Calu3 (cell line): ENCODE results near the gene KHDC1. TPM values are rescaled to one million over a fixed set of nuclear protein-coding genes. Genes with fewer than 3 reads are reported as not detected.

Source experiments
- BruUV-seq: library from RNA; stranded (reverse); fragments of 400-500 nt; replicated peaks from 2 replicates; lab custom pipeline; 2021; lab: Mats Ljungman, UMichigan
- CTCF ChIA-PET: fragments of 300-600 bp; sonication (Branson Sonifier 250); formaldehyde crosslinking; loops from one replicate; lab custom pipeline; 2022; ENCODE audit warnings: antibody characterized with exemption; lab: Charles Lee
- DNase-seq: peaks from one replicate; pipeline ENCODE4 v3.0.0; 2022
- H3K27ac Mint-ChIP-seq: one replicate; pipeline ENCODE4 v1.8.0; 2022; ENCODE audit warnings: mixed read lengths; ENCODE audit not compliant: unreplicated experiment
- H3K27me3 Mint-ChIP-seq: one replicate; pipeline ENCODE4 v1.8.0; 2022; ENCODE audit warnings: mixed read lengths; ENCODE audit not compliant: unreplicated experiment
- H3K36me3 Mint-ChIP-seq: one replicate; pipeline ENCODE4 v1.8.0; 2022; ENCODE audit warnings: mild to moderate bottlenecking, moderate library complexity, mixed read lengths; ENCODE audit not compliant: insufficient read depth, unreplicated experiment
- H3K4me1 Mint-ChIP-seq: one replicate; pipeline ENCODE4 v1.8.0; 2022; ENCODE audit warnings: mild to moderate bottlenecking, low read depth, mixed read lengths; ENCODE audit not compliant: unreplicated experiment
- H3K4me3 Mint-ChIP-seq: one replicate; pipeline ENCODE4 v1.8.0; 2022; ENCODE audit warnings: mild to moderate bottlenecking, low read depth, moderate library complexity, mixed read lengths; ENCODE audit not compliant: unreplicated experiment
- H3K9me3 Mint-ChIP-seq: one replicate; pipeline ENCODE4 v1.8.0; 2022; ENCODE audit warnings: low read depth, mixed read lengths; ENCODE audit not compliant: unreplicated experiment
- CTCF ChIP-seq: fragments of 200-600 bp; IDR thresholded peaks from one replicate; pipeline ENCODE4 v1.8.0; 2022; ENCODE audit warnings: antibody characterized with exemption; ENCODE audit not compliant: unreplicated experiment
- intact Hi-C: fragments of 100-400 bp; cut with micrococcal nuclease; formaldehyde crosslinking; loops from one replicate; pipeline ENCODE4 v1.10.0; 2022; ENCODE audit not compliant: unreplicated experiment
- total RNA-seq: library from RNA; stranded (reverse); gene quantifications from 2 replicates; pipeline ENCODE4 v1.2.3, GENCODE V29; 2022

The KHDC1 gene
- total RNA-seq, 1 experiment from 2014 or later: 4.9 TPM

GRCh38 chr6:73293331-73293730, 30.3 kb upstream of the KHDC1 start:
- DNase-seq: no peak
- CTCF ChIA-PET: no interaction called here
- Mint-ChIP-seq H3K9me3 (no peaks in the 10 kb centered on the region), H3K27ac (no peak overlapping the region), H3K36me3 (no peaks in the 10 kb centered on the region), H3K4me3 (no peak overlapping the region), H3K4me1 (no peaks in the 10 kb centered on the region), H3K27me3 (no peaks in the 10 kb centered on the region)
- TF ChIP-seq CTCF: no peak
- intact Hi-C loops: no loop called here
- no TSS peak for BruUV-seq

DNA sequence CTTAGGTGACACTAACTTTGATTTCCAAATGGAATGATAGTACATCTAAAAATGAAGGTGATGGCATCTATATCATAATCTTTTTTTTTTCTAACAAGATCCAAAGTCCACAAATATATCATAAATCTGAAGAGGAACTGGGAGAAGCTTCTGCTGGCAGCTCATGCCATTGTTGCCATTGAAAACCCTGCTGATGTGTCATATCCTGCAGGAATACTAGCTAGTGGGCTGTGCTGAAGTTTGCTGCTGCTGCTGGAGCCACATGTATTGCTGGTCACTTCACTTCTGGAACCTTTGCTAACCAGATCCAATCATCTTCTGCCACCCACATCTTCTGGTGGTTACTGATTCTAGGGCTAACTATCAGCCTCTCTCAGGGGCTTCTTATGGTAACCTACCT, 27.4 kb upstream of the KHDC1 start:
- CTCF ChIA-PET: no interaction called here
- no peak for DNase-seq
- intact Hi-C loops: no loop called here
- no peak for TF ChIP-seq CTCF
- H3K4me3 Mint-ChIP-seq: no peak overlapping the region
- BruUV-seq: no TSS peak
- no peak overlapping the region for H3K27ac Mint-ChIP-seq
- no peaks in the 10 kb centered on the region for H3K4me1 Mint-ChIP-seq
- no peaks in the 10 kb centered on the region for H3K27me3 Mint-ChIP-seq
- H3K9me3 Mint-ChIP-seq: no peaks in the 10 kb centered on the region
- no peaks in the 10 kb centered on the region for H3K36me3 Mint-ChIP-seq

GRCh38 chr6:73286752-73287151, 23.8 kb upstream of the KHDC1 start:
- BruUV-seq: no TSS peak
- Mint-ChIP-seq H3K36me3 (no peaks in the 10 kb centered on the region), H3K4me1 (no peaks in the 10 kb centered on the region), H3K9me3 (no peaks in the 10 kb centered on the region), H3K4me3 (no peak overlapping the region), H3K27ac (no peak overlapping the region), H3K27me3 (no peaks in the 10 kb centered on the region)
- intact Hi-C loops: loop anchor here (1.0 kb wide), 1 partner anchor 102 kb away; no protein-coding TSS in a partner anchor
- CTCF ChIA-PET: interaction anchor here (1.3 to 1.6 kb wide), 2 partner anchors 23 to 40 kb away, joined by 4 to 39 read pairs; no protein-coding TSS in a partner anchor
- TF ChIP-seq CTCF: no peak
- DNase-seq: no peak

DNA sequence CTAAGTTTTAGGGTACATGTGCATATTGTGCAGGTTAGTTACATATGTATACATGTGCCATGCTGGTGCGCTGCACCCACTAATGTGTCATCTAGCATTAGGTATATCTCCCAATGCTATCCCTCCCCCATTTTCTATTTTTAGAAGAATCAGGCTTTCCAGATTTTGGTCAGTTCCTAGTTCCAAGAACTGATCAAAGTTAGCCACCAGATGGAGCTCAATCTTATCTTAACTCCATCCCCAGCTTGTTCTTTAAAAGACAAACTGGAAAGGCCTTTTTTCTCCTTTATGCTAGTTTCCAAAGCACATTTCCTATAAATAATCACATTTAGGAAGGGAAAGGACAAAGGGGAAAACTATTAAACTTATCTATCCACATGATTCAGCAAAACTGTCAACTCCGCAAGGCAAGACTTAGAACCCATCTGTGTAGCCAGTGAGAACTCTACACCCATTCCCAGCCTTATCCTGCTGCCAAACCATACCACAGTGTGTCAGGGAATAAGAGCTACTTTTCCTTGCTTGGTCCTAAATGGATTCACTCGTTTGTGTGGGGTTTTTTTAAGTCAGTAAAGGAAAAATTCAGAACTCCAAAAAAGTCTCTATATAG, 22.8 kb upstream of the KHDC1 start:
- CTCF ChIA-PET: interaction anchor here (0.7 to 2.4 kb wide), 15 partner anchors 20 to 834 kb away, joined by 3 to 39 read pairs (median 4); partner anchors contain the start of gene SLC17A5
- TF ChIP-seq CTCF: no peak
- intact Hi-C loops: loop anchor here (1.0 kb wide), 2 partner anchors 41 to 103 kb away; no protein-coding TSS in a partner anchor
- H3K36me3 Mint-ChIP-seq: no peaks in the 10 kb centered on the region
- H3K4me3 Mint-ChIP-seq: no peak overlapping the region
- no peaks in the 10 kb centered on the region for H3K4me1 Mint-ChIP-seq
- H3K27me3 Mint-ChIP-seq: no peaks in the 10 kb centered on the region
- DNase-seq: no peak
- no peak overlapping the region for H3K27ac Mint-ChIP-seq
- no peaks in the 10 kb centered on the region for H3K9me3 Mint-ChIP-seq
- no TSS peak for BruUV-seq
